ENCODE results near the gene PRKCD. TPM values are rescaled to one million over a fixed set of nuclear protein-coding genes. Genes with fewer than 3 reads are reported as not detected.
A peak's percentile ranks its signal among the peaks of the same experiment; 100 is the strongest.

PRKCD gene
- polyA plus RNA-seq, 3 donors, result 123 to 329 (median 158) TPM

GRCh38 chr3:53195602-53196574, 34.9 kb downstream of the PRKCD start:
- Mint-ChIP-seq H3K4me3 (no peak overlapping the region), H3K9me3 (no peaks in the 10 kb centered on the region), H3K27ac (peak overlapping the region; percentile 80 to 93 (median 90)), H3K36me3 (peaks cover 23 to 31% of the 10 kb centered on the region in 2 donors), H3K27me3 (ENCODE audit: low read depth in 3 of 3) (peaks cover 0 to 3% (median 3%) of the 10 kb centered on the region in 3 donors), H3K4me1 (peaks cover 33% of the 10 kb centered on the region)
- H3K4me2 ChIP-seq (replicated peaks; ENCODE audit: extremely low read depth, low read length, poor library complexity, severe bottlenecking), result peak overlapping the region; percentile 12
- no peaks in the 10 kb centered on the region for H3K9me3 ChIP-seq (replicated peaks in 1 of 2; ENCODE audit: control insufficient read depth in 1 of 2, insufficient read depth in 1 of 2, low read length in 2 of 2)
- H3K9ac ChIP-seq (ENCODE audit: insufficient read depth, low read length, poor library complexity, severe bottlenecking), result peak overlapping the region; percentile 38
- peak; percentile 100 for TF ChIP-seq CTCF (IDR thresholded peaks at IDR 0.05)
- peak; percentile 50 to 68 (median 54) for DNase-seq
- H3K4me3 ChIP-seq (replicated peaks in 1 of 3; ENCODE audit: low read depth in 2 of 3, low read length in 3 of 3), result peak overlapping the region in 1 of 3 experiments; percentile 15
- peak overlapping the region; percentile 77 to 78 for H3K27ac ChIP-seq (ENCODE audit: low read depth in 1 of 2, low read length in 2 of 2)
- WGBS (ENCODE audit: insufficient coverage), result 21% methylated on average over 25 of the region's 36 CpGs
- intact Hi-C loops (cut with micrococcal nuclease), result loop anchor here (1.0 to 5.0 kb wide), 4 partner anchors 64 to 86 kb away; partner anchors contain the start of gene RFT1 (in 2 of the 2)
- H3K4me1 ChIP-seq (ENCODE audit: control insufficient read depth in 1 of 2, insufficient read depth in 2 of 2, low read length in 2 of 2), result peaks cover 21 to 27% of the 10 kb centered on the region in 2 donors
- peaks cover 34 to 42% of the 10 kb centered on the region in 2 donors for H3K36me3 ChIP-seq (replicated peaks in 1 of 2; ENCODE audit: control insufficient read depth in 1 of 2, insufficient read depth in 2 of 2, low read length in 2 of 2)
- H3K79me2 ChIP-seq (ENCODE audit: insufficient read depth, low read length), result no peaks in the 10 kb centered on the region
- peaks cover 59% of the 10 kb centered on the region for H4K20me1 ChIP-seq (ENCODE audit: insufficient read depth, low read length)
- H3K27me3 ChIP-seq (ENCODE audit: control insufficient read depth in 2 of 2, insufficient read depth in 2 of 2, low read length in 2 of 2), result no peaks in the 10 kb centered on the region
- no peak overlapping the region for H2AFZ ChIP-seq (ENCODE audit: insufficient read depth, low read depth, low read length, poor library complexity, severe bottlenecking)

- intact Hi-C loops (cut with micrococcal nuclease), result loop anchor here (1.0 to 5.0 kb wide), 3 partner anchors 64 to 86 kb away; partner anchors contain the start of gene RFT1 (in 2 of the 2)
- Histone ChIP-seq H3K36me3 (replicated peaks in 1 of 2; ENCODE audit: control insufficient read depth in 1 of 2, insufficient read depth in 2 of 2, low read length in 2 of 2) (peaks cover 25 to 33% of the 10 kb centered on the region in 2 donors), H3K9ac (ENCODE audit: insufficient read depth, low read length, poor library complexity, severe bottlenecking) (peak overlapping the region; percentile 38), H3K4me1 (ENCODE audit: control insufficient read depth in 1 of 2, insufficient read depth in 2 of 2, low read length in 2 of 2) (peaks cover 19 to 27% of the 10 kb centered on the region in 2 donors), H4K20me1 (ENCODE audit: insufficient read depth, low read length) (peaks cover 50% of the 10 kb centered on the region), H3K9me3 (replicated peaks in 1 of 2; ENCODE audit: control insufficient read depth in 1 of 2, insufficient read depth in 1 of 2, low read length in 2 of 2) (no peaks in the 10 kb centered on the region), H3K4me3 (replicated peaks in 1 of 3; ENCODE audit: low read depth in 2 of 3, low read length in 3 of 3) (peak overlapping the region in 1 of 3 experiments; percentile 15), H2AFZ (ENCODE audit: insufficient read depth, low read depth, low read length, poor library complexity, severe bottlenecking) (no peak overlapping the region), H3K4me2 (replicated peaks; ENCODE audit: extremely low read depth, low read length, poor library complexity, severe bottlenecking) (peak overlapping the region; percentile 42), H3K79me2 (ENCODE audit: insufficient read depth, low read length) (no peaks in the 10 kb centered on the region), H3K27me3 (ENCODE audit: control insufficient read depth in 2 of 2, insufficient read depth in 2 of 2, low read length in 2 of 2) (no peaks in the 10 kb centered on the region), H3K27ac (ENCODE audit: low read depth in 1 of 2, low read length in 2 of 2) (peak overlapping the region; percentile 77 to 78)
- Mint-ChIP-seq H3K4me3 (peak overlapping the region in 1 of 2 donors; percentile 31), H3K36me3 (peaks cover 20 to 26% of the 10 kb centered on the region in 2 donors), H3K9me3 (no peaks in the 10 kb centered on the region), H3K27me3 (ENCODE audit: low read depth in 3 of 3) (peaks cover 1 to 3% (median 3%) of the 10 kb centered on the region in 3 donors), H3K4me1 (peaks cover 34% of the 10 kb centered on the region), H3K27ac (peak overlapping the region; percentile 80 to 93 (median 90))
- WGBS (ENCODE audit: insufficient coverage), result 87% methylated on average over 3 of the region's 17 CpGs
- DNase-seq, result peak; percentile 78 to 93 (median 82)
- peak; percentile 38 for TF ChIP-seq CTCF (IDR thresholded peaks at IDR 0.05)
Measured at GRCh38 chr3:53196575-53197407, 35.8 kb downstream of the PRKCD start.
